ENCODE measurements around the gene OR6S1. TPM values are rescaled to one million over a fixed set of nuclear protein-coding genes. Genes with fewer than 3 reads are reported as not detected.

OR6S1 gene
- total and polyA plus RNA-seq, 9 donors, result not detected

- DNase-seq, result peak; percentile 53 to 82 (median 70)
- WGBS, 3 donors, result 0 to 1% (median 1%) methylated on average over 44 of the region's 44 CpGs
- Histone ChIP-seq H3K36me3 (no peaks in the 10 kb centered on the region), H3K4me1 (ENCODE audit: insufficient read depth) (no peaks in the 10 kb centered on the region), H3K27ac (peak overlapping the region; percentile 64 to 75), H3K27me3 (no peaks in the 10 kb centered on the region), H3K4me3 (peak overlapping the region; percentile 93), H3K9me3 (no peaks in the 10 kb centered on the region)
- TF ChIP-seq POLR2A (IDR thresholded peaks at IDR 0.05) (no peak), CTCF (IDR thresholded peaks at IDR 0.05) (peak; percentile 84 to 96 (median 90)), EP300 (IDR thresholded peaks at IDR 0.05) (no peak)
- intact Hi-C loops (cut with DNase I), result loop anchor here (5.0 kb wide), 4 partner anchors 73 to 282 kb away; partner anchors contain the start of genes RNASE4 (in 2 of the 4), PARP2 (in 1 of the 4) and TEP1 (in 1 of the 4)
Observed at GRCh38 chr14:20609215-20610001, 32.1 kb downstream of the OR6S1 start.

- H3K36me3 ChIP-seq, result no peaks in the 10 kb centered on the region
- no peaks in the 10 kb centered on the region for H3K4me1 ChIP-seq (ENCODE audit: insufficient read depth)
- intact Hi-C loops (cut with DNase I), result loop anchor here in 3 of 4 donors (5.0 kb wide), 1 partner anchor 281 kb away; no protein-coding TSS in a partner anchor
- H3K4me3 ChIP-seq, result no peak overlapping the region
- no peaks in the 10 kb centered on the region for H3K9me3 ChIP-seq
- 54 to 69% (median 60%) methylated on average over 7 of the region's 7 CpGs for WGBS, 3 donors
- H3K27ac ChIP-seq, result no peak overlapping the region
- no peaks in the 10 kb centered on the region for H3K27me3 ChIP-seq
- no peak for DNase-seq
- TF ChIP-seq EP300 (IDR thresholded peaks at IDR 0.05), result no peak
- no peak for TF ChIP-seq POLR2A (IDR thresholded peaks at IDR 0.05)
Observed at GRCh38 chr14:20608383-20609110, 32.9 kb downstream of the OR6S1 start.

- Histone ChIP-seq H3K27me3 (no peaks in the 10 kb centered on the region), H3K4me1 (ENCODE audit: insufficient read depth) (no peaks in the 10 kb centered on the region), H3K9me3 (no peaks in the 10 kb centered on the region), H3K27ac (no peak overlapping the region), H3K36me3 (no peaks in the 10 kb centered on the region), H3K4me3 (no peak overlapping the region)
- WGBS, 3 donors, result 41 to 68% (median 57%) methylated on average over 5 of the region's 5 CpGs
- DNase-seq, result no peak
- intact Hi-C loops (cut with DNase I), result loop anchor here in 3 of 4 donors (5.0 kb wide), 1 partner anchor 280 kb away; no protein-coding TSS in a partner anchor
- no peak for TF ChIP-seq CTCF (IDR thresholded peaks at IDR 0.05)
- no peak for TF ChIP-seq EP300 (IDR thresholded peaks at IDR 0.05)
- TF ChIP-seq POLR2A (IDR thresholded peaks at IDR 0.05), result no peak
Observed at GRCh38 chr14:20607617-20608016, 33.9 kb downstream of the OR6S1 start.

DNA sequence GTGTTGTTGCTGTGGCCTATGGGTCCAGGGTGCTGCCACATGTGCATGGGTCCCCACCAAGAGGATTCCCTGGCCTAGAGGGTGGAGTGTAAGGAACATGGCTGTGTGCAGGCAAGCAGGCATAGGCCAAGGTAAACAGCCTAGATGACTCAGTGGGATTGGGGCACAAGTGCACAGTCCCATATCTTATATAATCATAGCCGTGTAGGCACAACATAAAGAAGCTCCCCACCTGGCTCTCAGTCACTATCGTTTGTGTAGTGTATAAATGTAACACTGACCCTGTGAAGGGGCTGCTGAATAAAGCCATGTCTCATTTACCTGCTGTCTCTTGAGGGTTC, 34.6 kb downstream of the OR6S1 start:
- intact Hi-C loops (cut with DNase I), result loop anchor here in 3 of 4 donors (5.0 kb wide), 1 partner anchor 280 kb away; no protein-coding TSS in a partner anchor
- 50 to 72% (median 54%) methylated on average over 2 of the region's 2 CpGs for WGBS, 3 donors

More for the DNA sequence above, 34.6 kb downstream of the OR6S1 start:
- no peak overlapping the region for H3K4me3 ChIP-seq
- no peak for DNase-seq
- no peak for TF ChIP-seq EP300 (IDR thresholded peaks at IDR 0.05)
- no peak for TF ChIP-seq POLR2A (IDR thresholded peaks at IDR 0.05)
- TF ChIP-seq CTCF (IDR thresholded peaks at IDR 0.05), result no peak
- no peaks in the 10 kb centered on the region for H3K27me3 ChIP-seq
- no peak overlapping the region for H3K27ac ChIP-seq
- no peaks in the 10 kb centered on the region for H3K4me1 ChIP-seq (ENCODE audit: insufficient read depth)
- no peaks in the 10 kb centered on the region for H3K9me3 ChIP-seq
- H3K36me3 ChIP-seq, result no peaks in the 10 kb centered on the region

Measured in ovary (tissue), 9 donors.